GM19438 (cell line): Measurements from ENCODE around the gene TSPY8.
"Not testable (repeated sequence)": the region's sequence is repeated elsewhere in the genome, so short reads cannot be mapped to it uniquely, and the experiment has no call there.

ENCODE experiments used
- ATAC-seq: cut with Tn5 transposase; IDR thresholded peaks from one replicate; pipeline ENCODE4 v1.9.1; 2021; ENCODE audit warnings: low read depth; ENCODE audit not compliant: unreplicated experiment

Gene TSPY8, protein sequence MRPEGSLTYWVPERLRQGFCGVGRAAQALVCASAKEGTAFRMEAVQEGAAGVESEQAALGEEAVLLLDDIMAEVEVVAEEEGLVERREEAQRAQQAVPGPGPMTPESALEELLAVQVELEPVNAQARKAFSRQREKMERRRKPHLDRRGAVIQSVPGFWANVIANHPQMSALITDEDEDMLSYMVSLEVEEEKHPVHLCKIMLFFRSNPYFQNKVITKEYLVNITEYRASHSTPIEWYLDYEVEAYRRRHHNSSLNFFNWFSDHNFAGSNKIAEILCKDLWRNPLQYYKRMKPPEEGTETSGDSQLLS

GRCh38 chrY:9357497-9357896, at the start of gene TSPY8:
TSPY8 (plus strand) TSS chrY:9357797; CDS start chrY:9357843, 46 bp downstream.
- ATAC-seq = not testable (repeated sequence)

- no peak for ATAC-seq
Observed at GRCh38 chrY:9320996-9321395, 36.6 kb upstream of the TSPY8 start.

GRCh38 chrY:9337164-9337563, 20.4 kb upstream of the TSPY8 start, which contains the start of gene TSPY4:
TSPY4 (plus strand) TSS chrY:9337464; CDS start chrY:9337510, 46 bp downstream.
- not testable (repeated sequence) for ATAC-seq

- not testable (repeated sequence) for ATAC-seq
Observed at GRCh38 chrY:9396527-9396926, 38.9 kb downstream of the TSPY8 start.

GRCh38 chrY:9398121-9398520, 40.5 kb downstream of the TSPY8 start, which contains the start of gene TSPY3:
TSPY3 (plus strand) TSS chrY:9398421; CDS start chrY:9398467, 46 bp downstream.
- not testable (repeated sequence) for ATAC-seq
